PC-3 (cell line): ENCODE measurements around the gene KCNIP4. TPM values are rescaled to one million over a fixed set of nuclear protein-coding genes. Genes with fewer than 3 reads are reported as not detected.

ENCODE experiments used
- ATAC-seq: fragments of 200-7000 bp; cut with Tn5 transposase; 2 replicates; pipeline ENCODE4 v1.9.1; 2020; ENCODE audit warnings: mild to moderate bottlenecking, moderate library complexity
- BruUV-seq: library from RNA; stranded (reverse); fragments of 400-500 nt; replicated peaks from 2 replicates; lab custom pipeline; 2021; lab: Mats Ljungman, UMichigan
- CTCF ChIA-PET: fragments of 300-600 bp; sonication (Branson Sonifier 250); formaldehyde crosslinking; loops from one replicate; lab custom pipeline; 2022; ENCODE audit warnings: antibody characterized with exemption; lab: Charles Lee
- POLR2A ChIA-PET: fragments of 300-600 bp; sonication (Branson Sonifier 250); formaldehyde crosslinking; loops from one replicate; lab custom pipeline; 2022; ENCODE audit warnings: antibody characterized with exemption; ENCODE audit not compliant: unreplicated experiment; lab: Charles Lee
- DNase-seq: peaks from one replicate; pipeline ENCODE4 v3.0.0-alpha.2; 2015
- H2AFZ ChIP-seq: fragments of 300-600 bp; sonication (generic); 2 replicates; pipeline ENCODE4 v1.6.0; 2016; ENCODE audit warnings: antibody characterized with exemption, low read length
- H3F3A ChIP-seq: fragments of 300-600 bp; sonication (generic); one replicate; pipeline ENCODE4 v1.6.0; 2017; ENCODE audit warnings: antibody characterized with exemption, low read length, control low read depth, mild to moderate bottlenecking; ENCODE audit not compliant: unreplicated experiment
- H3K27ac ChIP-seq: fragments of 300-600 bp; sonication (generic); 2 replicates; pipeline ENCODE4 v1.5.1; 2016; ENCODE audit warnings: mild to moderate bottlenecking, low read length
- H3K27me3 ChIP-seq: fragments of 300-600 bp; sonication (generic); 2 replicates; pipeline ENCODE4 v1.6.1; 2016; ENCODE audit warnings: low read length, mixed read lengths
- H3K36me3 ChIP-seq: fragments of 300-600 bp; sonication (generic); 2 replicates; pipeline ENCODE4 v1.6.1; 2016; ENCODE audit warnings: low read depth, mixed run types, low read length, mixed read lengths
- H3K4me1 ChIP-seq: fragments of 300-600 bp; sonication (generic); 2 replicates; pipeline ENCODE4 v1.5.1; 2016; ENCODE audit warnings: low read length; ENCODE audit not compliant: insufficient read depth
- H3K4me2 ChIP-seq: fragments of 300-600 bp; sonication (generic); 2 replicates; pipeline ENCODE4 v1.6.0; 2016; ENCODE audit warnings: low read length
- H3K4me3 ChIP-seq: fragments of 300-600 bp; sonication (generic); 2 replicates; pipeline ENCODE4 v1.5.1; 2016; ENCODE audit warnings: mild to moderate bottlenecking, low read length, mixed read lengths
- H3K79me2 ChIP-seq: fragments of 300-600 bp; sonication (generic); 2 replicates; pipeline ENCODE4 v1.6.1; 2017; ENCODE audit warnings: low read length, mixed read lengths
- H3K9ac ChIP-seq: fragments of 300-600 bp; sonication (generic); 2 replicates; pipeline ENCODE4 v1.6.0; 2016; ENCODE audit warnings: mild to moderate bottlenecking, low read length
- H3K9me2 ChIP-seq: fragments of 300-600 bp; sonication (generic); replicated peaks from 2 replicates; pipeline ENCODE4 v1.6.1; 2016; ENCODE audit warnings: mixed run types, low read length, mixed read lengths
- H3K9me3 ChIP-seq: fragments of 300-600 bp; sonication (generic); 2 replicates; pipeline ENCODE4 v1.6.1; 2016; ENCODE audit warnings: low read length, mixed read lengths
- H4K20me1 ChIP-seq: fragments of 300-600 bp; sonication (generic); 2 replicates; pipeline ENCODE4 v1.6.1; 2016; ENCODE audit warnings: low read length, mixed read lengths
- EZH2 ChIP-seq: fragments of 300-600 bp; sonication (generic); IDR thresholded peaks from one replicate; pipeline ENCODE4 v1.6.1; 2017; ENCODE audit warnings: antibody characterized with exemption, mild to moderate bottlenecking, low read length; ENCODE audit not compliant: unreplicated experiment
- EZH2phosphoT487 ChIP-seq: fragments of 300-600 bp; sonication (generic); IDR thresholded peaks from 2 replicates; pipeline ENCODE4 v1.6.1; 2018; ENCODE audit warnings: mild to moderate bottlenecking, antibody characterized with exemption, low read length, borderline replicate concordance
- intact Hi-C: fragments of 100-400 bp; cut with micrococcal nuclease; formaldehyde crosslinking; loops from 2 replicates; pipeline ENCODE4 v1.9.0; 2023
- total RNA-seq: library from RNA; depleted of rRNA; stranded (reverse); fragments of >200 nt; gene quantifications from 2 replicates; pipeline ENCODE4 v1.2.3, GENCODE V29; 2014
- TF ChIP-seq, protein P1 (sequence below): fragments of 300-600 bp; sonication (generic); conservative IDR thresholded peaks from 2 replicates; pipeline ENCODE4 v1.5.1; 2017; ENCODE audit warnings: antibody characterized with exemption, low read depth, mild to moderate bottlenecking, low read length

Gene KCNIP4
- total RNA-seq, 1 experiment from 2014 or later: not detected

GRCh38 chr4:21728304-21728703 lies 220.3 kb downstream of the KCNIP4 start:
- BruUV-seq: no TSS peak
- Histone ChIP-seq H3K36me3 (no peaks in the 10 kb centered on the region), H3K9me3 (no peaks in the 10 kb centered on the region), H3K4me3 (no peak overlapping the region), H3F3A (no peaks in the 10 kb centered on the region), H3K4me2 (no peak overlapping the region), H3K27ac (no peak overlapping the region), H3K4me1 (no peaks in the 10 kb centered on the region), H3K79me2 (no peaks in the 10 kb centered on the region), H3K9me2 (no peaks in the 10 kb centered on the region), H3K9ac (no peak overlapping the region), H4K20me1 (no peaks in the 10 kb centered on the region), H2AFZ (no peak overlapping the region), H3K27me3 (peaks cover 21% of the 10 kb centered on the region)
- ATAC-seq (no peak), DNase-seq (no peak)
- ChIA-PET CTCF (no interaction called here), POLR2A (no interaction called here)
- TF ChIP-seq EZH2phosphoT487 (no peak), EZH2 (no peak)
- TF ChIP-seq, protein P1, sequence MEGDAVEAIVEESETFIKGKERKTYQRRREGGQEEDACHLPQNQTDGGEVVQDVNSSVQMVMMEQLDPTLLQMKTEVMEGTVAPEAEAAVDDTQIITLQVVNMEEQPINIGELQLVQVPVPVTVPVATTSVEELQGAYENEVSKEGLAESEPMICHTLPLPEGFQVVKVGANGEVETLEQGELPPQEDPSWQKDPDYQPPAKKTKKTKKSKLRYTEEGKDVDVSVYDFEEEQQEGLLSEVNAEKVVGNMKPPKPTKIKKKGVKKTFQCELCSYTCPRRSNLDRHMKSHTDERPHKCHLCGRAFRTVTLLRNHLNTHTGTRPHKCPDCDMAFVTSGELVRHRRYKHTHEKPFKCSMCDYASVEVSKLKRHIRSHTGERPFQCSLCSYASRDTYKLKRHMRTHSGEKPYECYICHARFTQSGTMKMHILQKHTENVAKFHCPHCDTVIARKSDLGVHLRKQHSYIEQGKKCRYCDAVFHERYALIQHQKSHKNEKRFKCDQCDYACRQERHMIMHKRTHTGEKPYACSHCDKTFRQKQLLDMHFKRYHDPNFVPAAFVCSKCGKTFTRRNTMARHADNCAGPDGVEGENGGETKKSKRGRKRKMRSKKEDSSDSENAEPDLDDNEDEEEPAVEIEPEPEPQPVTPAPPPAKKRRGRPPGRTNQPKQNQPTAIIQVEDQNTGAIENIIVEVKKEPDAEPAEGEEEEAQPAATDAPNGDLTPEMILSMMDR: no peak
- intact Hi-C loops: no loop called here

DNA sequence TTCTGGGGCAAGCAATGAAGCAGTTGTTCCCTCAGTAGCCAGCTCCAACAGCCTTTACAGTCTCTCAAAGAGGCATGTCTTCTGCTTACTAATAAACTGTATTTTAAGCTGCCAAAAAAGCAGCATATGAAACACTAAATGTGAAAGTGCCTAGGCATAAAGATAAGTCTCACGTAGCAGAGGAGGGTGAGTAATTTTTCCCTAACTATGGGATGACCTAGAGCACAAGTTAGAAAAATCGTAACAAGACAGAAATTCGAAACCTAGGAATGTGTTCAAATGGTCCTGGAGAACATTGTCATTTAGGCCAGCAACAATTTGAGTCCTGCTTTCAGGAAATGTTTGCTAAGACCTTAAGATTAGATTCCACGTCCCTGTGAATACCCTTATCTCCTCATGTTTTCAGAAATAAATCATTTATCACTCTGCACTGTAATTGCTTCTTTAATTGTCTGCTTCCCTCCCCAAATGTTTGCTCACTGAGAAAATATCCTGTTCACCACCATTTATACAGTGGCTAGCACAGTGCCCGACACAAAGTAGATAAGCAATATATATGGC lies 222.2 kb downstream of the KCNIP4 start:
- no peak overlapping the region for H3K27ac ChIP-seq
- H3K4me1 ChIP-seq: no peaks in the 10 kb centered on the region
- peaks cover 13% of the 10 kb centered on the region for H3K27me3 ChIP-seq
- no peaks in the 10 kb centered on the region for H3K79me2 ChIP-seq
- H3F3A ChIP-seq: no peaks in the 10 kb centered on the region
- no peaks in the 10 kb centered on the region for H3K36me3 ChIP-seq
- no peak for ATAC-seq
- ChIA-PET CTCF (no interaction called here), POLR2A (no interaction called here)
- TF ChIP-seq, protein P1: no peak
- no peak for TF ChIP-seq EZH2
- no peak for TF ChIP-seq EZH2phosphoT487
- H3K4me3 ChIP-seq: no peak overlapping the region
- H3K4me2 ChIP-seq: no peak overlapping the region
- intact Hi-C loops: no loop called here
- H3K9ac ChIP-seq: no peak overlapping the region
- H4K20me1 ChIP-seq: no peaks in the 10 kb centered on the region
- H2AFZ ChIP-seq: no peak overlapping the region
- no TSS peak for BruUV-seq
- no peaks in the 10 kb centered on the region for H3K9me3 ChIP-seq
- DNase-seq: no peak
- no peaks in the 10 kb centered on the region for H3K9me2 ChIP-seq

GRCh38 chr4:21722157-21722839 lies 226.3 kb downstream of the KCNIP4 start:
- H2AFZ ChIP-seq: no peak overlapping the region
- no peaks in the 10 kb centered on the region for H3K36me3 ChIP-seq
- intact Hi-C loops: no loop called here
- no peaks in the 10 kb centered on the region for H3K9me2 ChIP-seq
- DNase-seq (no peak), ATAC-seq (no peak)
- no peaks in the 10 kb centered on the region for H3K4me1 ChIP-seq
- no peak overlapping the region for H3K27ac ChIP-seq
- TF ChIP-seq EZH2phosphoT487 (no peak), EZH2 (no peak)
- TF ChIP-seq, protein P1: no peak
- POLR2A ChIA-PET: no interaction called here
- H3K4me3 ChIP-seq: no peak overlapping the region
- BruUV-seq: no TSS peak
- no peaks in the 10 kb centered on the region for H3K9me3 ChIP-seq
- H4K20me1 ChIP-seq: no peaks in the 10 kb centered on the region
- H3K9ac ChIP-seq: no peak overlapping the region
- CTCF ChIA-PET: no interaction called here
- no peaks in the 10 kb centered on the region for H3K27me3 ChIP-seq
- no peak overlapping the region for H3K4me2 ChIP-seq
- H3F3A ChIP-seq: no peaks in the 10 kb centered on the region
- H3K79me2 ChIP-seq: no peaks in the 10 kb centered on the region
